Measurements from ENCODE around the gene SIAH3.

The SIAH3 gene

DNA sequence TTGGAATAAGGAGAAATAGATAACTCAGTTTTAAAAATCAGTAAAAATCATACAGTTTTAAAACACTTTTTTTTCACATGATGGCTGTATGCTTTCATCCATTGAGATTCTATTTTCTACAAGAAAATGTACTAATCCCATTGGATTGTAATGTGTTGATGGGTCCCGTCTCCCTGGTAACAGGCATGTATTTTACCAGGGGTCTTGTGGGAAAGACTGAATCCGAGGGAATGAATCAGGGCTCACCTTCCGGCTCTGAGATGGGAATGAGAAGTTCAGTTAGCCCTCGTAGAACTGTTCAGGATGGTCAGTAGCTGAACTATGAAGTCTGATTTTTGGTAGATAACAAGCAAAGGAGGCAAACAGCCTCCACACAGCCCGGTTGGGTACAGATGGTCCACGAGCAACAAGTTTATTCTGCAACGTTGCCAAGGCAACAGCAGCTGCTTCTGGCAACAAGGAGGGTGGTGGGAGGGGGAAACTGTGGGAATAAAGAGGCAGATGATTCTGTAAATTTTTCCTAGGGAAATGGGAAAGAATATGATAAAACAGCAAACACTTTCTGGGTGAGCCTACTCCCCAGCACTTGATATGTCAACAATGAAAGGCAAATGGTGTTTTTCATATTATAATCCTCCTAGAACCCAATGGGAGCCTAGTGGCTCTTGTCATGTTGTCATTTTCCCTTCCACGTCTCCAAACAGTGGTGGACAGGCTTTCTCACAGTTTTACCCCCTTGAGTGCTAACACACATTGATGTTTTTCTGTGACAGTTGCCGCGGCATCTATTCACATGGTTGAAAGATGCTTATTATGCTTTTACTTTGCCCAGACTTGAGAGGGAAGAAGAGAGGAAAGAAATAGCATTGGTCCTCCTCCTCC, 12.4 kb upstream of the SIAH3 start:
- no peak for DNase-seq (ENCODE audit: low read depth in 2 of 2)

GRCh38 chr13:45861322-45861721, 9.8 kb upstream of the SIAH3 start:
- DNase-seq (ENCODE audit: low read depth in 2 of 2) = peak; percentile 34 to 37

DNA sequence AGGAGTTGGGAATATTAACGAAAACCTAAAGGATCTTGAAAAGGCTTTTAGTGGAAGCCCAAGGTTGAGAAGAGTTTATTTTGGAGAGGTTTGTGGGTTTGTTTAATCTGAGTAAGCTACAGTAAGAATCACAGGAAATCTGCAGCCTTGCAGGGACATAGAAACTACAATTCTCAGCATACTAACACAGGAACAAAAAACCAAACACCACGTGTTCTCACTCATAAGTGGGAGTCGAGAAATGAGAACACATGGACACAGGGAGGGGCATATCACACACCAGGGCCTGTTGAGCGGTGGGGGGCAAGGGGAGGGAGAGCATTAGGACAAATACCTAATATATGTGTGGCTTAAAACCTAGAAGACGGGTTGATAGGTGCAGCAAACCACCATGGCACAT, 8.7 kb upstream of the SIAH3 start:
- DNase-seq (ENCODE audit: low read depth in 2 of 2) = no peak

DNA sequence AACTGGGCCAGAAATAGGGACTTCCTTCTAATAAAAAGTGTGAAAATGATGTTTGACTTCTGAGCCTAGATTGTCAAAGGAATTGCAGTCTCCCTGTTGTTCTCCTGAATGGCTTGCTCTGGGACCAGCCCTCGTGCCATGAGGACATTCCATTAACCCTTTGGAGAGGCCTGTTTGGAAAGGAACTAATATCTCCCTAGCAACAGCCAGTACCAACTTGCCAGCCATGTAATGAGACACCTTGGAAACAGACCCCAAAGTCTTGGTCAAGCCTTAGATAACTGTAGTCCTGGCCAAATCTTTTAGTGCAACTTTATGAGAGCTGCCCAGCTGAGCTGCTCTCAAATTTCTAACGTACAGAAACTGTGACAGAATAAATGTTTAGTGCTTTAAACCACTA, 8.2 kb upstream of the SIAH3 start:
- DNase-seq (ENCODE audit: low read depth in 2 of 2) = no peak

GRCh38 chr13:45852494-45852893, 941 bp upstream of the SIAH3 start:
- DNase-seq (ENCODE audit: low read depth in 2 of 2) = no peak

GRCh38 chr13:45851956-45852355, 403 bp upstream of the SIAH3 start:
- no peak for DNase-seq (ENCODE audit: low read depth in 2 of 2)

- DNase-seq (ENCODE audit: low read depth in 2 of 2) = no peak
These were observed 1.4 kb downstream of the SIAH3 start for GRCh38 chr13:45850027-45850613.

GRCh38 chr13:45849408-45849807, 2.1 kb downstream of the SIAH3 start:
- no peak for DNase-seq (ENCODE audit: low read depth in 2 of 2)

GRCh38 chr13:45847554-45848224, 3.9 kb downstream of the SIAH3 start:
- DNase-seq (ENCODE audit: low read depth in 2 of 2) = no peak

DNA sequence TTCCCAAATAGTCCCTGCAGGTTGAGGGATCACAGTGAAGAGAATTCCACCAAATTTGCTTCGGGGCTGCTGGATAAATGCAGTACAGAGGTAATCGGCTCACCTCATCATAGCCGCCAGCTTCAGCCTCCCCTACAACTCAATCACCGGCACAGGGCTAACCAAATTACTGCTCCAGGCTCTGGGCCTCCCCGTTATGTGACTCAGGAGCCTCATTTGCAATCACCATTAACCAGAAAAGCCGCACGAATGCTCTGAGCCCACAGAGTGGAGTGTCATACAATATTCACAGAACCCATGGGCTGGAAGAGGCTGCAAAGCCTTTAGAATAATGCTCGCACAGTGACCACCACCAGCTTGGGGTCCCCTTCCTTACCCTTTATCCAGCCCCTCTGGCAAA, 4.9 kb downstream of the SIAH3 start:
- DNase-seq (ENCODE audit: low read depth in 2 of 2) = no peak

GRCh38 chr13:45838171-45838745, 13.3 kb downstream of the SIAH3 start:
- DNase-seq (ENCODE audit: low read depth in 2 of 2) = no peak

- DNase-seq (ENCODE audit: low read depth in 2 of 2) = no peak
These were observed 14.4 kb downstream of the SIAH3 start for GRCh38 chr13:45837111-45837510.

GRCh38 chr13:45834411-45834994, 17.1 kb downstream of the SIAH3 start:
- DNase-seq (ENCODE audit: low read depth in 2 of 2) = no peak

DNA sequence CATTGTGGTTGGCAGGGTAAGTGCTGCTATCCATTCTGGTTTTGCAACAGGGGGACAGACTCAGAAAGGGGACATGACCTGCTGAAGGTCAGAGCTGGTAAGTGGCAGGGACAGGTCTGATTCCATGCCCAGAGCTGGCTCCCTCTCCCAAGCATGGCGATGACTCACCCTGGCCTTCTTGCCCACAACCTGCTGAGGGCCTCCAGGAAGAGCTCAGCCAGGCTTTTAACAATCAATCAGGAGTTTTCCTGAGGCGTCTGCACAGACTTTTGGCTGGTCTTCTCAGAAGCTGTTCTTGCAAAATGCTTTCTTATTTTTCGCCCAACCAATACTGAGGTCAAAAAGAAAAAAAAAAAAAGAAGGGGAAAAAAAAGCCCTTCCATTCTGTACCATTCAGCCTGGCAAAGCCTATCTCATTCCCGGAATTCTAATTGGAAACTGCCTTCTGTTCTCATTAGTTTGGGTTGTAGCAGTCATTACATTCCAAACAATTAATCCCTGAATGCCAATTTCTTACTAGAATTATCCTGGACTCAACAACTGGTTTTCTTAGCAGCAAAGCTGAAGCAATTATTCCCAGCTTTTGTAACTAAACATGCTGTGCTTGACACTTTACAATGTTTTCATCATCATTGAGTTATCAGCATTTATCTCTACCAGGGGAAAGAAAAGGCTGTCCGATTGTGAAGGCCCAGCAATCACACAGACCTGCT, 17.7 kb downstream of the SIAH3 start:
- no peak for DNase-seq (ENCODE audit: low read depth in 2 of 2)

GRCh38 chr13:45833242-45833641, 18.3 kb downstream of the SIAH3 start:
- no peak for DNase-seq (ENCODE audit: low read depth in 2 of 2)

GRCh38 chr13:45831851-45832250, 19.7 kb downstream of the SIAH3 start:
- DNase-seq (ENCODE audit: low read depth in 2 of 2) = no peak

GRCh38 chr13:45830121-45830520, 21.4 kb downstream of the SIAH3 start:
- DNase-seq (ENCODE audit: low read depth in 2 of 2) = no peak

GRCh38 chr13:45828256-45828968, 23.1 kb downstream of the SIAH3 start:
- DNase-seq (ENCODE audit: low read depth in 2 of 2) = no peak

DNA sequence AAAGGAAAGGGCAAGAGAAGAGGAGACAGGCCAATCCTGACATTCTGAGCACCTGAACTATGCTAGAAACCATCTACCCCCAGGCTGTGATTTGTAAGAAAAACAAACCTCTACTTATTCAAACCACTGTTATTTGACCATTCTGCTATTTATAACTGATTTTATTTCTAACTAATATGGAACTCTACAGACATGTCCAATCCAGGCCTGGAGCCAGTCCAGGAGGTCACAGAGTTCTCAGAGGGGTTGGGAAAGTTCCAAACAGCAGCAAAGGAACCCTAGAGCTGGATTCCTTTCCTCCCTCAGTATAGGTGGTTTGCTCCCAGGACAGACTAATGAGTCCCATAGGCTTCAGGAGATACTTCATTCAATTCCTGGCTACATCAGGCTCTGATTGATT, 24.2 kb downstream of the SIAH3 start:
- DNase-seq (ENCODE audit: low read depth in 2 of 2) = no peak

- no peak for DNase-seq (ENCODE audit: low read depth in 2 of 2)
These were observed 24.8 kb downstream of the SIAH3 start for GRCh38 chr13:45826731-45827130.

DNA sequence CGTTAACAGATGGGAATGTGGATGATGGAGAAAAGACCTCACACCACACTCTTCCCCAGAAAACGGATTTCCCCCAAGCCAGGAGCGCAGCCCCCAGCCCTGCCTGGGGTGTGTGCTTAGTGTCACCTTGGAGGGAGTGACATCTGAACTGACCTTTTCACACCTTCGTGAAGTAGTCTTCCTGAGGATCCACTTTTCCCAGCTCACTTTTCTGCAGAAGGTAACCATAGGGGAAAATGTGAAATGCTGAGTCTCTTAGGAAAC, 26.2 kb downstream of the SIAH3 start:
- DNase-seq (ENCODE audit: low read depth in 2 of 2) = no peak
